A673 (cell line): ENCODE results near the gene SIM2.

Experiments used
- CTCF ChIP-seq: fragments of 300-800, 200-600 bp; sonication (generic); conservative IDR thresholded peaks from 2 replicates; pipeline ENCODE4 v1.5.1; 2017; ENCODE audit warnings: low read depth, mild to moderate bottlenecking, antibody characterized with exemption, low read length, moderate library complexity, mixed read lengths
- EZH2 ChIP-seq: fragments of 200-600 bp; sonication (generic); IDR thresholded peaks from 2 replicates; pipeline ENCODE4 v1.6.1; 2017; ENCODE audit warnings: borderline replicate concordance, low read depth, mild to moderate bottlenecking, mixed read lengths, antibody characterized with exemption, low read length; ENCODE audit not compliant: poor library complexity, severe bottlenecking

DNA sequence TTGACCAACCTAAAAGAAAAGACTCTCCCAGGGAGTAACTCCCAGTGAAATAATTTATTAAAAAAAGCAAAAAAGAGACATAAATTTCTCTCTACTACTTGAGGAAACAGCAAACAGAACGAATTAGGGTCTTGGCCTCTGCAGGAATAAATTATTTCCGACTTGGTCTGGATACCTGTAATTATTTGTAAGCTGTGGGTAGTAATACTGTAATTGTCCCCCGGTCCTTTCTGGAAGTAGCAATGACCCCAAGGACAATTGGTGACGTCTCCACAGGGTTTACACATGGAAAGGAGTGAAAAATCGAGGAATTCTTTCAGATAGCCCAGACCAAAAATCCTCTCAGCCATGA is 3.7 kb upstream of the SIM2 start:
- TF ChIP-seq EZH2: no peak
- TF ChIP-seq CTCF: no peak
